ENCODE data around the gene TMEM200A. TPM values are rescaled to one million over a fixed set of nuclear protein-coding genes. Genes with fewer than 3 reads are reported as not detected.

TMEM200A gene
- total and polyA plus RNA-seq, 2 donors (not counting 3 experiments of a cell fraction or from before 2014, with no cell fraction given): 0.58 to 0.75 TPM

DNA sequence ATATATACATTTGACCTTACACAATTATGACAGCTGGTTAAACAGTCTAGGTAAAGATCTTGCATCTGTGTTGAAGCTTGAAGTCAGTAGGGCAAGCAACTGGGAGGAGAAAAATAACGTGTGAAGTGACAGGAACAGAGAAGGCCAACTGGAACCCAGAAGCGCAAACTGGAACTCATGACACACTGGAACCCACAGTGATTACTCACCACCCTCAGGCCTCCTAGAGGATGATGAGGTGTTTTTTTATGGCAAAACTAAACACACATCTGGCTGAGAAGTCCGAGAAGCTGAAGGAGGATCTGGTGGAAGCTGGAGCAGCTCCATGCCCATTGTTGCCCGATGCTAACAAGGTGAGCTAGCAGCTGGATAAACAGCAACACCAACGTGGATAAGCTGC, 108.1 kb downstream of the TMEM200A start:
- POLR2A ChIA-PET: no interaction called here

More for the DNA sequence above, 108.1 kb downstream of the TMEM200A start:
- TF ChIP-seq GATA2 (IDR thresholded peaks at IDR 0.05; ENCODE audit: insufficient read depth, insufficient read length, low read depth, low read length): no peak
- TF ChIP-seq, protein P1, sequence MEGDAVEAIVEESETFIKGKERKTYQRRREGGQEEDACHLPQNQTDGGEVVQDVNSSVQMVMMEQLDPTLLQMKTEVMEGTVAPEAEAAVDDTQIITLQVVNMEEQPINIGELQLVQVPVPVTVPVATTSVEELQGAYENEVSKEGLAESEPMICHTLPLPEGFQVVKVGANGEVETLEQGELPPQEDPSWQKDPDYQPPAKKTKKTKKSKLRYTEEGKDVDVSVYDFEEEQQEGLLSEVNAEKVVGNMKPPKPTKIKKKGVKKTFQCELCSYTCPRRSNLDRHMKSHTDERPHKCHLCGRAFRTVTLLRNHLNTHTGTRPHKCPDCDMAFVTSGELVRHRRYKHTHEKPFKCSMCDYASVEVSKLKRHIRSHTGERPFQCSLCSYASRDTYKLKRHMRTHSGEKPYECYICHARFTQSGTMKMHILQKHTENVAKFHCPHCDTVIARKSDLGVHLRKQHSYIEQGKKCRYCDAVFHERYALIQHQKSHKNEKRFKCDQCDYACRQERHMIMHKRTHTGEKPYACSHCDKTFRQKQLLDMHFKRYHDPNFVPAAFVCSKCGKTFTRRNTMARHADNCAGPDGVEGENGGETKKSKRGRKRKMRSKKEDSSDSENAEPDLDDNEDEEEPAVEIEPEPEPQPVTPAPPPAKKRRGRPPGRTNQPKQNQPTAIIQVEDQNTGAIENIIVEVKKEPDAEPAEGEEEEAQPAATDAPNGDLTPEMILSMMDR (IDR thresholded peaks at IDR 0.05; ENCODE audit: extremely low read depth in 1 of 2, insufficient read depth in 1 of 2, low read depth in 1 of 2, low read length in 2 of 2): no peak
- TF ChIP-seq MYC (IDR thresholded peaks at IDR 0.05; ENCODE audit: low read depth, low read length): no peak
- no peak for TF ChIP-seq FOS (IDR thresholded peaks at IDR 0.05; ENCODE audit: borderline replicate concordance, insufficient read depth, low read length)
- TF ChIP-seq JUN (IDR thresholded peaks at IDR 0.05; ENCODE audit: borderline replicate concordance, insufficient read depth, insufficient read length, low read depth): no peak
- TF ChIP-seq POLR2A (IDR thresholded peaks at IDR 0.05; ENCODE audit: low read depth, low read length): no peak
- TF ChIP-seq, protein P2, sequence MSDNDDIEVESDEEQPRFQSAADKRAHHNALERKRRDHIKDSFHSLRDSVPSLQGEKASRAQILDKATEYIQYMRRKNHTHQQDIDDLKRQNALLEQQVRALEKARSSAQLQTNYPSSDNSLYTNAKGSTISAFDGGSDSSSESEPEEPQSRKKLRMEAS (IDR thresholded peaks at IDR 0.05; ENCODE audit: insufficient read depth, insufficient read length): no peak
- no peak for TF ChIP-seq POLR2AphosphoS5 (IDR thresholded peaks at IDR 0.05; ENCODE audit: insufficient read depth, low read depth, low read length)
- TF ChIP-seq EZH2 (IDR thresholded peaks at IDR 0.05; ENCODE audit: borderline replicate concordance, low read depth, low read length, severe bottlenecking): no peak
- Histone ChIP-seq H3K9me3 (replicated peaks; ENCODE audit: control insufficient read depth, insufficient read depth, low read length) (no peaks in the 10 kb centered on the region), H3K27ac (ENCODE audit: insufficient read depth, low read depth, low read length) (no peak overlapping the region), H2AFZ (ENCODE audit: low read depth, low read length) (no peak overlapping the region), H3K27me3 (ENCODE audit: control insufficient read depth in 2 of 2, insufficient read depth in 2 of 2, low read length in 2 of 2) (no peaks in the 10 kb centered on the region), H3K4me1 (ENCODE audit: control insufficient read depth, extremely low read depth, insufficient read depth, low read length) (no peaks in the 10 kb centered on the region), H4K20me1 (replicated peaks; ENCODE audit: control insufficient read depth, extremely low read depth, insufficient read depth, low read length) (no peaks in the 10 kb centered on the region), H3K79me2 (ENCODE audit: control insufficient read depth, insufficient read depth, low read length) (no peaks in the 10 kb centered on the region), H3K36me3 (ENCODE audit: control insufficient read depth in 2 of 2, extremely low read depth in 1 of 2, insufficient read depth in 2 of 2, low read length in 2 of 2) (no peaks in the 10 kb centered on the region), H3K9me1 (replicated peaks; ENCODE audit: control insufficient read depth, extremely low read depth, insufficient read depth, low read length) (no peaks in the 10 kb centered on the region), H3K4me2 (ENCODE audit: insufficient read depth, low read length) (no peak overlapping the region), H3K4me3 (replicated peaks in 1 of 3; ENCODE audit: insufficient read depth in 1 of 3, low read depth in 1 of 3, low read length in 3 of 3) (no peak overlapping the region), H3K9ac (replicated peaks; ENCODE audit: extremely low read depth, insufficient read depth, low read length) (no peak overlapping the region)
- FAIRE-seq (no peak), DNase-seq (ENCODE audit: low read depth, low spot score) (no peak)
- dilution Hi-C loops (cut with MboI; ENCODE audit: extremely low pct_ligation_motif_present, low sequenced_read_pairs): no loop called here
- CTCF ChIA-PET: interaction anchor here (0.6 kb wide), 1 partner anchor 20 kb away, joined by 3 read pairs; no protein-coding TSS in a partner anchor
- intact Hi-C loops (cut with micrococcal nuclease): no loop called here
- no TSS peak for BruUV-seq (replicated peaks)

Data from endothelial cell of umbilical vein (primary cell).